SU-DHL-6 (cell line): ENCODE results near the gene PXDC1.

Source experiments
- EZH2phosphoT487 ChIP-seq: fragments of 200-600 bp; sonication (generic), shearing (Covaris generic); conservative IDR thresholded peaks from 2 replicates; pipeline ENCODE4 v1.6.1; 2018; ENCODE audit warnings: mild to moderate bottlenecking, antibody characterized with exemption, low read length, moderate library complexity, mixed read lengths
- TF ChIP-seq, protein P1 (sequence below): fragments of 200-600 bp; sonication (generic); IDR thresholded peaks from one replicate; pipeline ENCODE4 v1.5.1; 2017; ENCODE audit warnings: antibody characterized with exemption, mild to moderate bottlenecking, low read length, moderate library complexity; ENCODE audit not compliant: insufficient read depth, poor library complexity, severe bottlenecking

DNA sequence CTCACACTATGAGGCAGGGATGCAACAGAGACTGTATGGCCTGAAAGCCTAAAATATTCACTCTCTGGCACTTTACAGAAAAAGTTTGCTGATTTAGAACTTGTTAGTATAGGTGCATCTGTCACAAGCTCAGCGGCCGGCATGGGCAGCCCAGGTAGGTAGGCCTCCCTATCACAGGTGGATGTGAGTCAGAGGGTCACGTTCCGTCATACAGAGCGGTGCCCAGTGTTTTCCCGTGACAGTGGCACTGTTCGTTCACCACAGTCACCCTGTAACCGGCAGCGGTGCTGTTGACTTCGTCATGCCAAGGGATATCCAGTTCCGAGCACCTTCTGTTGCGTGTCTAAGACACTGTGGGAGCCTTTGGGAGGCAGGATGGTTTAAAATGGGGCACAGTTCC lies 32.9 kb upstream of the PXDC1 start:
- TF ChIP-seq, protein P1, sequence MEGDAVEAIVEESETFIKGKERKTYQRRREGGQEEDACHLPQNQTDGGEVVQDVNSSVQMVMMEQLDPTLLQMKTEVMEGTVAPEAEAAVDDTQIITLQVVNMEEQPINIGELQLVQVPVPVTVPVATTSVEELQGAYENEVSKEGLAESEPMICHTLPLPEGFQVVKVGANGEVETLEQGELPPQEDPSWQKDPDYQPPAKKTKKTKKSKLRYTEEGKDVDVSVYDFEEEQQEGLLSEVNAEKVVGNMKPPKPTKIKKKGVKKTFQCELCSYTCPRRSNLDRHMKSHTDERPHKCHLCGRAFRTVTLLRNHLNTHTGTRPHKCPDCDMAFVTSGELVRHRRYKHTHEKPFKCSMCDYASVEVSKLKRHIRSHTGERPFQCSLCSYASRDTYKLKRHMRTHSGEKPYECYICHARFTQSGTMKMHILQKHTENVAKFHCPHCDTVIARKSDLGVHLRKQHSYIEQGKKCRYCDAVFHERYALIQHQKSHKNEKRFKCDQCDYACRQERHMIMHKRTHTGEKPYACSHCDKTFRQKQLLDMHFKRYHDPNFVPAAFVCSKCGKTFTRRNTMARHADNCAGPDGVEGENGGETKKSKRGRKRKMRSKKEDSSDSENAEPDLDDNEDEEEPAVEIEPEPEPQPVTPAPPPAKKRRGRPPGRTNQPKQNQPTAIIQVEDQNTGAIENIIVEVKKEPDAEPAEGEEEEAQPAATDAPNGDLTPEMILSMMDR = no peak
- no peak for TF ChIP-seq EZH2phosphoT487
